Fibroblast of skin of left quadriceps (primary cell): ENCODE measurements around the gene UGGT2.
A peak's percentile ranks its signal among the peaks of the same experiment; 100 is the strongest.
"Not testable (repeated sequence)": the region's sequence is repeated elsewhere in the genome, so short reads cannot be mapped to it uniquely, and the experiment has no call there.

ENCODE experiments used
- DNase-seq, 2 experiments: peaks; one replicate each; pipeline ENCODE4 v3.0.0-alpha.2; 2013; ENCODE audit warnings: low read depth in 2 of 2

The UGGT2 gene

GRCh38 chr13:96053003-96053703, at the start of gene UGGT2:
UGGT2 (minus strand) TSS chr13:96053401; CDS start chr13:96053312, 89 bp downstream.
- peak; percentile 80 to 81 for DNase-seq

DNA sequence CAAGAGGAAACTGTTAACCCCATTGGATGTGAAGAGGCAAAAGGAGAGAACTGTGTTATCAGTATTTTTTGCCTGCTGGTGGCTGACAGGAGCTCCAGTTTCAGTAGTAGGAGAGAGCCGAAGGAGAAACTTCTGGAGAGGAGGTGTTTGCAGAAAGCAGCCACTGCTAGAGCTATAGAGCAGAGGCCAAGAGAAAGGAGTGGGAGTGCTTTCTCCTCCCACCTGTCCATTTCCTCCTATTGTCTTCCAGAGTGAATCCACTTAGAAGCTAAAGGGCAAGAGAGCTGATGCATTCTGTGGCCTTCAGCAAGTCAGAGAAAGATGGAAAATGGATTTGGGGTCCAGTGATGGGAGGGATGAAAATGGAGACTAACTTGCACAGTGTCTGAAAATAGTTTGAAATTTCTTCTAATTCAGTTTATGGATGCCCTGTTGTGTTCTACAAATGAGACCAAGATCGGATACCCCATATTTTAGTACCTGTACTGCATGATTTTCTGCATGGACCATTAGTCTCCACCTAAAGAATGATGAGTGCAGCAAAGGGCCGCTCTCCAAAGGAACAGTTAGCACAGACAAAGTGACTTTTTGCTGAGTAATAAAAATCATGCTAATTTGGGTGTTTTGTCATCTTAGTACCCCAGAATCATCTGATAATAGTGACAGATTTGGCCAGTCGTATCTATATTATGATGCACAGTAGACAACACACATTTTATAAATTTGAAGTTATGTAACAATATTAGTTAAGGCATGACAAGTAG, 47.4 kb upstream of the UGGT2 start:
- DNase-seq, result no peak

- no peak for DNase-seq
These were observed 40.2 kb upstream of the UGGT2 start for GRCh38 chr13:96093296-96094006.

GRCh38 chr13:96091164-96092117, 38.2 kb upstream of the UGGT2 start:
- no peak for DNase-seq

DNA sequence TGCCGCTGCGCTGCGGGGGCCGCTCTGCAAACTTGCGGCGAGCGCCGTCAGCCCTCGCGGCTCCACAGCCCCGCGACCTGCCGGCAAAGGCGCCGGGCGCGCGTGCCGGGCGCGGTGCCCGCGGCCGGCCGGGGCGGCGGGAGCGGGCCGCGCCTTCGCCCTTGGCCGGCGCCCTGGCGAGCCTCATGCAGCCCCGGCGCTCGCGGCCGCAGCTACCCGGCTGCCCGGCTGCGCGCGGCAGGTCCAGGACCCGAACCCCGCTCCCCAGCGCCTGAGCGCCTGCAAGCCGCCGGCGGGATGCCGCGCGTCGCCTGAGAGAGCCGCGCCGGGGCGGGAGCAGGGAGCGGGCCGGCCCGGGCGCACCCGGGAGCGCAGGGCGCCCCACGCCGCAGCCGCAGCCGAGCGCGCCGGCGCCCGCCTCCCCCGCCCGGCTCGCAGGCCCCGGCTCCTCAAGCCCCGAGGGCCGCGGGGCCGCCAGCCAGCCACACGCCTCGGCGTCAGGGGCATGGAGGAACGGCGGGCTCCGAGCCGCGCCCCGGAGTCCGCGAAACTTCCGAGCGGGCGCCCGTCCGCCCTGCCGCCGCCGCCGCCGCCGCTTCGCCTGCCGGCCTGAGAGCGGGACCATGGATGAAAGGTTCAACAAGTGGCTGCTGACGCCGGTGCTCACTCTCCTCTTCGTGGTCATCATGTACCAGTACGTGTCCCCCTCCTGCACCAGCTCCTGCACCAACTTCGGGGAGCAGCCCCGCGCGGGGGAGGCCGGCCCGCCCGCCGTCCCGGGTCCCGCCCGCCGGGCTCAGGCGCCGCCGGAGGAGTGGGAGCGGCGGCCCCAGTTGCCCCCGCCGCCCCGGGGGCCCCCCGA, 37.3 kb upstream of the UGGT2 start:
- DNase-seq, result no peak

- DNase-seq, result no peak
These were observed 36.6 kb upstream of the UGGT2 start, which contains the start of gene HS6ST3 for GRCh38 chr13:96089749-96090239. HS6ST3 (plus strand) TSS chr13:96090107.

- DNase-seq, result no peak
These were observed 35.9 kb upstream of the UGGT2 start for GRCh38 chr13:96089139-96089538.

- no peak for DNase-seq
These were observed 33.5 kb upstream of the UGGT2 start for GRCh38 chr13:96086736-96087135.

DNA sequence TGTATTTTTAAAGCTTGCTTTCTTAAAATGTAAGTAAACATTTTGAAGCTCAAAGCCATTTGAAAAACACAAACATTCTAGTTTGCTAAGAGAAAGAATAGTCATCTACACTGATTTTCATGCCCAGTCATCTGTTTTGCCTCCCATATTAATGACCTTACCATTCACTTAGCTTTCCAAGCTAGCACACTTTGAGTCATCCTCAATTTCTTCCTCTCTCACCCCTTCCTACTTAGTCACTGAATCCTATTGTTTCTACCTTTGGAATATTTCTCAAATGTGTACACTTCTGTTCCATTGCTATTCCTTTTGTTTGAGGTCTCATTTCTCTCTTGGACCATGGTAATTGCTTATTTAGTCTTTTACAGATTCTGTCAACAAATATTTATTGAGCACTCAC, 29.4 kb upstream of the UGGT2 start:
- DNase-seq, result no peak

DNA sequence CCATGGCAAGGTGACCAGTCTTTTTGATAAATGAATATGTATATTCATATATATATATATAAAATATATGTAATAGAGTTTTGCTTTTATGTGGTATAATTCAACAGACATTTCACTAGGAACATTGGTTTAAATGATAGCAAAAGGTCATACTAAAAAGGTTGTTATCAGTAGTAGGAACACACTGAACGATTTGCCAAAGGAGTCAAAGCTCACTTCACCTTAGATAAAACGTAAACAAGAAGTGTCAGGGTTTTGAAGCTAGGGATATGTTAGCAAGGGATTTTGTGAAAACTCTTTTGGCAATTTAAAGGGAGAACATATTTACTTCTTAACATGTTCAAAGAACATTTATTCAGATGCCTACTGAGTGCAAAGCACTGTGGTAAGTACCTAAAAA, 28.7 kb upstream of the UGGT2 start:
- DNase-seq, result no peak

- DNase-seq, result no peak
These were observed 27.5 kb upstream of the UGGT2 start for GRCh38 chr13:96080676-96081075.

- no peak for DNase-seq
These were observed 22.8 kb upstream of the UGGT2 start for GRCh38 chr13:96075953-96076543.

DNA sequence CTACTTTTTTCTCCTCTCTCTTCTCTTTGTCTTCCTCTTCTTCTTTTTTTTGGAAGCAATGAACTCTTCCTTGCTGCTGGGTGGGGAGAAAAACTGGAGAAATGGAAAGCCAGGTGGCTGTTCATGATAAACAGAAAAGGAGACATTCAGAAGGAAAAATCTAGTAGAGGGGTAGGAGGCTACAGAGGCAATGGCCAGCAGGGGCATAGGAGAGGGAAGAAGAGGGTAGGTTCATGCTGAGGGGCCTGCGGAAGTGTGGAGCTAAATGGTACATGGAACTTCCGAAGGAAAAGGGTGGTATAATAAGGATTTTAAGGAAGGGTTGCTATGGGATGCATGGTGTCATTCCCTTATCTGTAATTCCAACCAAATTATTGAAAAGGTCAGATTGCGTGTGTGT, 19.2 kb upstream of the UGGT2 start:
- DNase-seq, result no peak

- no peak for DNase-seq
These were observed 18.3 kb upstream of the UGGT2 start for GRCh38 chr13:96071504-96071903.

DNA sequence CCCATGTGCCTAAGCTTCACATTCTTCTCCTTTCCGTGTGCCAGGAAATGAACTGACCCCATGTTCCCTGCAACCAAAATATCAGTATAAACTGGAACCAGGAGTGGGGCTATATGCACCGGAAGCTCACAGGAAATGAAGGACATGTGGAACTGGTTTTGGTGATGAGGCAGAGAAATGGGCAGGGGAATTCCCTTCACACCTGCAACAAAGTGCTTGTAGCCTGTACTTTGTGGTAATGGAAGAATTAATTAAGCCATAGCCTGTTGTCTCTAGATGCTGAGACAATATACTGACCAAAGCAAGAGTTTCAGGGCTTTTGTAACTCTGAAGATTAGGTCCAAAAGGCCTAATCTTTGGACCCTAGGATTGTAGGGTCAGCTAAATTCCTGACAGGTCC, 15.5 kb upstream of the UGGT2 start:
- no peak for DNase-seq

GRCh38 chr13:96065849-96066248, 12.6 kb upstream of the UGGT2 start:
- DNase-seq, result no peak

DNA sequence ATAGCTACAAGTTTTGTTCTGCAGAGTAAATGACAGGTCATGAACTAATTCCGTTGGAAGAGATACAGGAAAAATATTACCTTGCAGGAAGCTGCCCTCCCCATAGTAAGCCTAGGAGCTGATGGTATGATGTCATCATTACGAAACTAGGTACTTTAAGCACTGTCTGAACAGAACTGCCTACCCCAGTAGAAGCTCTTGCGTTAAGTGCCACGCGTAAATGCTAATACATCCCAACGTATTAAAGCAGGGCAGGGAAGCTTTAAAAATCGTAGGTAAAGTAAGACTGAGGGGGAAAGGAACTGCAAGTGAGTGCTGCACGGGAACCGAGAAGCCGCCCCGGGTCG, 572 bp downstream of the UGGT2 start:
- peak; percentile 16 to 22 for DNase-seq

DNA sequence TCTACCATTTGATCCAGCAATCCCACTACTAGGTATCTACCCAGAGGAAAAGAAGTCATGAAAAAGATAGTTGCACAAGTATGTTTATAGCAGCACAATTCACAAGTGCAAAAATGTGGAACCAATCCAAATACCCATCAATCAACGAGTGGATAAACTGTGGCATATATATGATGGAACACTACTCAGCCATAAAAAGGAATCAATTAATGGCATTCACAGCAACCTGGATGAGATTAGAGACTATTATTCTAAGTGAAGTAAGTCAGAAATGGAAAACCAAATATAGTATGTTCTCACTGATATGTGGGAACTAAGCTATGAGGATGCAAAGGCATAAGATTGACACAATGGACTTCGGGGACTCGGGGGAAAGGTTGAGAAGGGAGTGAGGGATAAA, 1.3 kb downstream of the UGGT2 start:
- not testable (repeated sequence) for DNase-seq

- DNase-seq, result not testable (repeated sequence)
These were observed 1.7 kb downstream of the UGGT2 start for GRCh38 chr13:96051491-96051890.

- not testable (repeated sequence) for DNase-seq
These were observed 2.2 kb downstream of the UGGT2 start for GRCh38 chr13:96050955-96051354.
